GM12801 (cell line): ENCODE results near the gene KRTAP5-6.

Source experiments
- TF ChIP-seq, protein P1 (sequence below): IDR thresholded peaks from one replicate; pipeline ENCODE4 v1.5.1; 2011; ENCODE audit warnings: control low read depth; ENCODE audit not compliant: insufficient read length; ENCODE audit errors: extremely low read depth

The KRTAP5-6 gene

DNA sequence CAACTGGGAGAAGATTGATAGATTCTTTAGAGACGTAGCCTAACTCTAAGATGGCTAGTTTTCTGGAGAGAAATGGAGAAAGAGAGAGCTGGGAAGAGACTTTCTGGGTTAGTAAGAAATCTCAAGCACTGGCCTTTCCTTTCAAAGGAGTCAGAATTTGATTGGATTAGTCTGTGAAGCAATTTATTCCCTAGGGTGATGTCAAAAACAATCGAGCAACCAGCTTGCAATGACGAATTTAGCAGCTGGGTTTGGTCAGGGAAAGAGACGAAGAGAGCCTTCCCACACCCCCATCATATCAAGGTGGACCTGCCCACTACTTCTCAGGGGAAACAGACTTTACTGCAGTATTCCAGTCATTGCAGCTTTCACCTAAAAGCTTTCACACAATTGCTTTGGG is 10.8 kb downstream of the KRTAP5-6 start:
- TF ChIP-seq, protein P1, sequence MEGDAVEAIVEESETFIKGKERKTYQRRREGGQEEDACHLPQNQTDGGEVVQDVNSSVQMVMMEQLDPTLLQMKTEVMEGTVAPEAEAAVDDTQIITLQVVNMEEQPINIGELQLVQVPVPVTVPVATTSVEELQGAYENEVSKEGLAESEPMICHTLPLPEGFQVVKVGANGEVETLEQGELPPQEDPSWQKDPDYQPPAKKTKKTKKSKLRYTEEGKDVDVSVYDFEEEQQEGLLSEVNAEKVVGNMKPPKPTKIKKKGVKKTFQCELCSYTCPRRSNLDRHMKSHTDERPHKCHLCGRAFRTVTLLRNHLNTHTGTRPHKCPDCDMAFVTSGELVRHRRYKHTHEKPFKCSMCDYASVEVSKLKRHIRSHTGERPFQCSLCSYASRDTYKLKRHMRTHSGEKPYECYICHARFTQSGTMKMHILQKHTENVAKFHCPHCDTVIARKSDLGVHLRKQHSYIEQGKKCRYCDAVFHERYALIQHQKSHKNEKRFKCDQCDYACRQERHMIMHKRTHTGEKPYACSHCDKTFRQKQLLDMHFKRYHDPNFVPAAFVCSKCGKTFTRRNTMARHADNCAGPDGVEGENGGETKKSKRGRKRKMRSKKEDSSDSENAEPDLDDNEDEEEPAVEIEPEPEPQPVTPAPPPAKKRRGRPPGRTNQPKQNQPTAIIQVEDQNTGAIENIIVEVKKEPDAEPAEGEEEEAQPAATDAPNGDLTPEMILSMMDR, result no peak

DNA sequence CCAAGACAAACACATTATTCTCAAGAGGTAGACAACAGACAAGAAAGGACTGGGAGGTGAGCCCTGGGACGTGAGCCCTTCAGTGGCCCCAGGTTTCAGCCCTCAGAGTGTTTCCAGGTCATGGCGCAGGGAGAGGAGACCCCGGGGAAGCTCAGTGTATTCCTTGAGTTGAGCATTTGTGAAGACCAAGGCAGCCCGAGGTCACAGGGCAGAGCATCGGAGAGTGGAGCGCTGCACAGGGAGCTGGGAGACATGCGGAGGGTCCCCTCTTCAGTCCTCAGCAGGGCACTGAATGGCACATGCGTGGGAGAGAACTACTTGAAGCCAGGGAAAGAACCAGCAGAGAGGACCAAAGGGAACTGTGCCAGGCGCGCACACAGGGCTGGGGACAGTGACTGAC is 11.7 kb downstream of the KRTAP5-6 start:
- TF ChIP-seq, protein P1, result no peak

- TF ChIP-seq, protein P1, result no peak
These were observed 18.2 kb downstream of the KRTAP5-6 start for GRCh38 chr11:1714908-1715885.

GRCh38 chr11:1717745-1718144 is 20.8 kb downstream of the KRTAP5-6 start:
- TF ChIP-seq, protein P1, result no peak

DNA sequence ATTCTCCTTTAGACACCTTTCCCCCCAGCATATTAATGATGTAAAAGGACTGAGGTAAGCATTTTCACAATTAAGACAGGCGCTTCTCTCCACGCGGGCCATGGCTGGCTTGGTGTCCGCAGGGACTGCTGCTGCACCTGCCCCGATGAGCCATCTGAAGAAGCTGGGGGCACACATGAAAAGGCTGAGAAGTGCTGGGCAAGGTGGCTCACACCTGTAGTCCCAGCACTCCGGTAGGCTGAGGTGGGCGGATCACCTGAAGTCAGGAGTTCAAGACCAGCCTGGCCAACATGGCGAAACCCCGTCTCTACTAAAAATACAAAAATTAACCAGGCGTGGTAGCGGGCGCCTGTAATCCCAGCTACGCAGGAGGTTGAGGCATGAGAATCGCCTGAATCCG is 21.3 kb downstream of the KRTAP5-6 start:
- TF ChIP-seq, protein P1, result no peak

GRCh38 chr11:1719781-1720180 is 22.8 kb downstream of the KRTAP5-6 start:
- TF ChIP-seq, protein P1, result no peak

GRCh38 chr11:1727096-1727690 is 30.2 kb downstream of the KRTAP5-6 start:
- TF ChIP-seq, protein P1, result no peak
